ENCODE results near the gene NDUFB10.
A peak's percentile ranks its signal among the peaks of the same experiment; 100 is the strongest.

Gene NDUFB10

GRCh38 chr16:2002406-2003230 lies 43.3 kb downstream of the NDUFB10 start:
- no peak for DNase-seq (ENCODE audit: low spot score)

- no peak for DNase-seq (ENCODE audit: low spot score)
Measured at GRCh38 chr16:2003231-2003826, 44.0 kb downstream of the NDUFB10 start.

GRCh38 chr16:2003827-2004641 lies 44.7 kb downstream of the NDUFB10 start:
- peak; percentile 91 for DNase-seq (ENCODE audit: low spot score)

- no peak for DNase-seq (ENCODE audit: low spot score)
Measured at GRCh38 chr16:2004795-2005517, 45.6 kb downstream of the NDUFB10 start.

GRCh38 chr16:2005646-2006045 lies 46.3 kb downstream of the NDUFB10 start:
- peak; percentile 27 for DNase-seq (ENCODE audit: low spot score)

- DNase-seq (ENCODE audit: low spot score), result no peak
Measured at GRCh38 chr16:2006317-2006716, 47.0 kb downstream of the NDUFB10 start.

GRCh38 chr16:2007081-2007836 lies 47.9 kb downstream of the NDUFB10 start:
- no peak for DNase-seq (ENCODE audit: low spot score)

GRCh38 chr16:2008009-2008526 lies 48.7 kb downstream of the NDUFB10 start:
- DNase-seq (ENCODE audit: low spot score), result no peak

- DNase-seq (ENCODE audit: low spot score), result no peak
Measured at GRCh38 chr16:2008631-2009163, 49.4 kb downstream of the NDUFB10 start.

GRCh38 chr16:2009164-2009711 lies 49.9 kb downstream of the NDUFB10 start:
- no peak for DNase-seq (ENCODE audit: low spot score)

- DNase-seq (ENCODE audit: low spot score), result peak; percentile 91
Measured at GRCh38 chr16:2009791-2010510, 50.6 kb downstream of the NDUFB10 start, which contains the start of gene ZNF598. TSS of gene ZNF598 (minus strand) at chr16:2009821.

Measured in hematopoietic multipotent progenitor cell treated with erythropoietin and hydrocortisone succinate and interleukin-3 and kit ligand, for 17 days (in vitro differentiated cells).